ENCODE data around the gene JPH3.
A peak's percentile ranks its signal among the peaks of the same experiment; 100 is the strongest.

JPH3 gene

GRCh38 chr16:87628246-87628923 lies 26.1 kb downstream of the JPH3 start:
- no peak for DNase-seq

GRCh38 chr16:87628940-87629339 lies 26.6 kb downstream of the JPH3 start:
- DNase-seq, result no peak

- no peak for DNase-seq
Observed at GRCh38 chr16:87631067-87631466, 28.8 kb downstream of the JPH3 start.

GRCh38 chr16:87634411-87634810 lies 32.1 kb downstream of the JPH3 start:
- no peak for DNase-seq

GRCh38 chr16:87635541-87636049 lies 33.3 kb downstream of the JPH3 start:
- DNase-seq, result peak; percentile 22

- peak; percentile 62 for DNase-seq
Observed at GRCh38 chr16:87636050-87636684, 33.9 kb downstream of the JPH3 start.

GRCh38 chr16:87636741-87637140 lies 34.4 kb downstream of the JPH3 start:
- DNase-seq, result no peak

- DNase-seq, result no peak
Observed at GRCh38 chr16:87637357-87637756, 35.0 kb downstream of the JPH3 start.

GRCh38 chr16:87638736-87639135 lies 36.4 kb downstream of the JPH3 start:
- no peak for DNase-seq

GRCh38 chr16:87641721-87642120 lies 39.4 kb downstream of the JPH3 start:
- DNase-seq, result no peak

- no peak for DNase-seq
Observed at GRCh38 chr16:87642491-87642890, 40.2 kb downstream of the JPH3 start.

GRCh38 chr16:87644186-87644585 lies 41.9 kb downstream of the JPH3 start:
- DNase-seq, result no peak

GRCh38 chr16:87644596-87644995 lies 42.3 kb downstream of the JPH3 start:
- DNase-seq, result no peak

- DNase-seq, result no peak
Observed at GRCh38 chr16:87645802-87646201, 43.5 kb downstream of the JPH3 start.

GRCh38 chr16:87647431-87648185 lies 45.3 kb downstream of the JPH3 start:
- no peak for DNase-seq

GRCh38 chr16:87648236-87648635 lies 45.9 kb downstream of the JPH3 start:
- DNase-seq, result no peak

- DNase-seq, result no peak
Observed at GRCh38 chr16:87648698-87649487, 46.6 kb downstream of the JPH3 start.

GRCh38 chr16:87652386-87652785 lies 50.1 kb downstream of the JPH3 start:
- no peak for DNase-seq

- no peak for DNase-seq
Observed at GRCh38 chr16:87652799-87653198, 50.5 kb downstream of the JPH3 start.

GRCh38 chr16:87653234-87653633 lies 50.9 kb downstream of the JPH3 start:
- DNase-seq, result no peak

- DNase-seq, result no peak
Observed at GRCh38 chr16:87654826-87655225, 52.5 kb downstream of the JPH3 start.

GRCh38 chr16:87656328-87656727 lies 54.0 kb downstream of the JPH3 start:
- DNase-seq, result no peak

- DNase-seq, result no peak
Observed at GRCh38 chr16:87657621-87658192, 55.4 kb downstream of the JPH3 start.
